Right hindlimb (tissue), 1 donor: ENCODE data around the gene HIVEP1.

ENCODE experiments used
- DNase-seq: peaks from one replicate; pipeline ENCODE4 v3.0.0-alpha.2; 2018

The HIVEP1 gene

DNA sequence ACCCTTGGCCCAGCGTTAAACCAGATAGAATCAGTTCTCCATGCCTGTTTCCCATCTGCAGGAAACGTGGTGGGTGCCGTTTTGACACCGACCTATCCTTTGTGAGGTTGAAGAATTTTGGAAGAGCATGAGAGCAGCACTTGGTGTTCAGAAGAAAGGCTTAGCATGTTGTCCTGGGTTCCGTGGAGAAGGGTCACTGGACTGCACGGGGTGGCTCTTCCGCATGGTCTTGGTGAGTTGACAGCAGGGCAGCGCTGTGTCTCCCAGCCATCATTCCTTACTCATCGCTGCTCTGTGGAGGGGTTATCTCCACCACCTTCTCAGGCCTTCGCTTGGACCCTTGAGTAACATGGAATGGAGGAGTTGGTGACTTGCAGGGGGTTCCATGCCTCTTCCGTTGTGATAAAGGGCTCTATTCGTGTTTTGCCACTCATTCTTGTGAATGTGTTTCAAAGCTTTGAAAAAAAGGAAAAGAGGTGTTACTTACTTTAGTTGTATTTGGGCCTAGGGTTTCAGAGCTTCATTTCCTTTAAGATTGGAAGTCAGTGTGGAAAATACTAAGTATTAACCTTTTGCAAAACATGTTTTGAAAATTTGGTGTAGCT lies 8.2 kb downstream of the HIVEP1 start:
- DNase-seq = no peak

GRCh38 chr6:12022481-12022880 lies 10.4 kb downstream of the HIVEP1 start:
- DNase-seq = no peak

DNA sequence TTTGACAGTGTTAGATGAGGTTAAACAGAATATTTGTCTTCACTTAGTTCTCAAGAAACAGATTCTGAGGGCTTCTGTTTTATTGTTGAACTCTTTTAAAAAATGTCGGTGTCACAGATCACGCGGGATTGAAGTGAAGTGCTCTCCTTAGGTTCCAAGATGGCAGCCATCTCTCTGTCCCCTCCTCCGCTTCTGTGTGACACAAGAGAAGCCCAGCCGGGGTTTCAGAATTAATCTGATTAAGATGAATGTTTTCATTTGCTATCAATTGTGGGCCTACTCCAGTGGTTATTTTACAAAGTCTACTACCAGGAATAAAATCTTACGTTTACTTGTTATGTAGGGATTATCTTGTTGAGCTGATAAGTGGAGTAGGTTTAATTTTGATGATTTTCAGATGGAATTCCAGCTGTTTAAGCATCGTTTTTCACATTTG lies 10.9 kb downstream of the HIVEP1 start:
- DNase-seq = no peak

- DNase-seq = no peak
These were observed 12.1 kb downstream of the HIVEP1 start for GRCh38 chr6:12024216-12024615.

DNA sequence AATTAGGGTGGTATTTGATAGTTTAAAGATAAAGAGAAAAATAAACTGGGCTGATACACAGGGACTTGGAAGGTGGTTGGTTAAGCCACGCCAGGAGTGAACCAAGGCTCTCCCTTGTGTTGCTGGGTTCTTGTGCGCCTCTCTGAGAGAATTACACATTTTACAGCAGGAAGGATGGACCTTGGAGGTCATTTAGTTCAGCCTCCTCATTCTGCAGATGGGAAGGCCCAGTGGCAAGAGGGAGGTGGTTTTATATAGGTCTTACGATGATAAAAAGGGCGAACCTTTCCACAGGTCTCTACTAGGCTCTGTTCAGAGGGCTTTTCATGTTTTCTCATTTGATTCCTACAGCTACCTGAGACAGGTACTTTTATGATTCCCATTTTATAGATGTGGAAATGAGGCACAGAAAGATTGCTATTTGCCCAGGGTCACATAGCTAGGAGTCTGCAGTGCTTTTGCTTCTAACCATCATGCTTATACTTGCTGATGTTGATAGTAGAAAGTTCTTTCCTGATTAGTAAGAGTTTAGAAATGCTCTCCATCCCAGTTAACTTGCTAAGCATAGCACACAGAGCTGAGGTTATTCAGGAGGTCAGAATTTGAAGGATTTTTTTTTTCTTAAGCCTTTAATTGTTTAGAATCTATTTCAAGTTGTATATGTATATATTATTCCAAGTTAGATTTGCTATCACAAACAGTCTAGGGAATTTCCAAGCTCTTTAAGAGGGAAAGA lies 12.8 kb downstream of the HIVEP1 start:
- DNase-seq = no peak

GRCh38 chr6:12026120-12026519 lies 14.0 kb downstream of the HIVEP1 start:
- DNase-seq = no peak

DNA sequence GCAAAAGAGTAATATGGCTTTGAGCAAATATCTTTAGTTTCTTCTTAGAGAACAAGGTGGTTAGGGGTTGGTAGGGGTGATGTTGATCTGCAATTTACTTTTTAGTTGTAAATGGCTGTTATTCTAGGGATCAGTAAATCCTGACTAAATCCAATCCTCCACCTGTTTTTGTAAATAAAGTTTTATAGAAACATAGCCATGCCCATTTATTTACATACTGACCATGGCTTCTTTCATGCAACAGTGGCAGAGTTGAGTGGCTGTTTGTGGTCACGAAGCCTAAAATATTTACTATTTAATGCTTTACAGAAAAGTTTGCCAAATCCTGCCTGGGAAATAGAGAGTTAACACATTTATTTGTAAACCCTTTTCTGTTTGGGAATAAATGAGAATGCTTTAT lies 14.7 kb downstream of the HIVEP1 start:
- DNase-seq = no peak

DNA sequence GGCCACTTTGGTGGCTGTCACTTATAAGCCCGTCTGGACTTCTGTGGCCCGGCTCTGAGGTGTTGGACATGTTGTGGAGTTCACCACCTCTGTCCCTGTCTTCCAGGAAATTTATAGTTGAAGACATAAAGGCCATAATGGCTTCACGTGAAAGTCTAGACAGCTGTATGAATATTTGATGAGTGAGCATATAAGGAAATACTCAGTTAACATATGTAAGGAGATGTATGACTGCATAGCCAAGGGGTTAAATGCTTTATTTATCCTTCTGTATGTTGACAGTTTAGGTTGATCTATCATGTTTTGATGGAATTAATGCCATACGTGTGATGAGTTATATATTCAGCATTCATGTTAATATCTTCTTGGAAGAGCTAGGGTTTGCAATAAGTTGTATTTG lies 16.1 kb downstream of the HIVEP1 start:
- DNase-seq = no peak

- no peak for DNase-seq
These were observed 18.0 kb downstream of the HIVEP1 start for GRCh38 chr6:12029979-12030737.

DNA sequence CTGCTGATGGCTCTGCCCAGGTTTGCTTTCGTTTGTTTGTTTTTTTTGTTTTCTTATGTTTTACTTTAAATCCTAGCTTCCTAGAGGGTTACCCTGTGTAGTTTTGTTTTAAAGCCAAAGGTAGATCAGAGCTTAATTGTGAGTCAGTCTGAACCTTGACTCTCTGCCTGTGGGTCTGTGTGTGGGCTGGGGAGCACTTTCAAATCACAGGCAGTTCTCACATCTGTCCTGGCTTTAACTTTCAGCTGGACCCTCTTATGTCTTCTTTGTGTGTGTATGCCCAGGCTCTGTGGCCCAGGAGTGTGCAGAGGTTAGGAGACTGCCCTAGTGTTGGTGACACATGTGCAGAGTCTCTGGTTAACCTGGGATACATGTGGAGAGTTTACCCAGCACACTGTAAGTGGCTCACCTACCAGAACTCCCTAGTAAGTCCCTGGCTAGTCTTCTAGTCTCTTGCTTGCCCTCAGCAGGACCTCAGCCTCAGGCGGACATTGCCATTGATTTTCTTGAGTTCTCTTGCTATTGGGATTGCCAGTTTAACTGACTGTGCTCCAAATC lies 19.0 kb downstream of the HIVEP1 start:
- no peak for DNase-seq

DNA sequence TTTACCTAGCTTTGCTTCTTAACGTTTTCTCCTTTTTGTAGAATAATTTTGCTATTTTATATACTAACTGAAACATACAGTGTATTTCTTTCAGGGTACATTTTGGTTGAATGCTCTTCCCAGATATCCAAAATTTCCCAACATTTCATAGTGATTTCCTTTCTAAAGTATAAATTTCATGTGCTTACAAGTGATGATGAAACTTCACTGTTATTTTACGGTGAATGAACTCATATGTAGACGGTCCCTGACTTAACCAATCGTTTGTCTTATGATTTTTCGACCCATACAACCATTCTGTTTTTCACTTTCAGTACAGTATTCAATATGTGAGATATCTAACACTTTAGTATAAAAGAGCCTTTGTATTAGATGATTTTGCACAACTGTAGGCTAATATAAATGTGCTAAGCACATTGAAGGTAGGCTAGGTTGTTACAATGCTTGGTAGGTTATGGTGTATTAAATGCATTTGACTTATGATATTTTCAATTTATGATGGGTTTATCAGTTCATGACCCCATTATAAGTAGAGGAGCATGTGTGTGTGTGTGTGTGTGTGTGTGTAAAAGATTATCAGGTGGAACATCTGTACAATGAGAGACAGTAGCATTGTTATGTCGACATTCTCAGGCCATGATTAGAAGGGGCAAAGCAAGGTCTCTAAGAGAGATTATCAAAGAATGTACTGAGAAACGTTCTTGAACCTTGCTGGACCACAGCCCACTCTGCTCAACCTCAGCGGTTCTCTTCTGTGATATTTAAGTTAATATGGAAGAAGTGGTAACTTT lies 20.9 kb downstream of the HIVEP1 start:
- no peak for DNase-seq

- no peak for DNase-seq
These were observed 21.7 kb downstream of the HIVEP1 start for GRCh38 chr6:12033770-12034169.

DNA sequence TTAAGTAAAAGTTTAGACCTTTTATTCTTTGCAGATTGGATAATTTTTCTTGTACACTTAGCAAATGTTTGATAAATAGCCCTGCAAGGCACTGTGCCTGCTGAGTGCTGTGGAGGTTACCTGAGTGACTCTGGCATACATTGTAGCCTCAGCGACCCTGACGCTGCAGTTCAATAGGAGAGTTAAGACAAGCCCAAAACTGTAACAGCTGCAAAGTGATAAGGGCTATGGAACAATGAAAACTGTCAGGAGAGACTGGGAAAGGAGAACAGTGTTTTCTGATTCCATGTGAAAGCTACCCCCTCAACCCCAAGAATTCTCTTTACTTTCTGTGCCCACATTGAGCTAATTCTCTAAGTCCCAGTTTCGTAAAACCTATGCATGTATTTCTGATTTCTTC lies 22.2 kb downstream of the HIVEP1 start:
- DNase-seq = no peak

DNA sequence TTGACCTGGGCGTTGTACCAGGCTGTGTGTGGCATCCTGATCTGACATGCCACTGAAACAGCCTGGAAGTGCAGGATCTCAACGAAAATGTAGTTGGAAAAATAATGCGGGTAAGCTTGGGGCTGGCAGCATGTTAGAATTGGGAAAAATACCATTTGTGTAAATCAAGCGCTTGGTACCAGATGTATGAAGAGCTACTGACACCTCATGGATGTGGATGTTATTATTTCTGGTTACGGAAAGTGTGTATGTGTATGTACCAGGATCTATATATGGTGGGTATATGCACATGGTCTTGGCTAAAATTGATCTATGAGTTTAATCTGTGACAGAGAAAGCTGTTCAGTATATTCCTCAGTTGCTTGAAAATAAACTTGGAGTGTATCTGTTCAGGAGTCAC lies 22.7 kb downstream of the HIVEP1 start:
- DNase-seq = no peak

GRCh38 chr6:12036766-12037165 lies 24.7 kb downstream of the HIVEP1 start:
- DNase-seq = no peak

GRCh38 chr6:12037798-12038197 lies 25.7 kb downstream of the HIVEP1 start:
- no peak for DNase-seq

DNA sequence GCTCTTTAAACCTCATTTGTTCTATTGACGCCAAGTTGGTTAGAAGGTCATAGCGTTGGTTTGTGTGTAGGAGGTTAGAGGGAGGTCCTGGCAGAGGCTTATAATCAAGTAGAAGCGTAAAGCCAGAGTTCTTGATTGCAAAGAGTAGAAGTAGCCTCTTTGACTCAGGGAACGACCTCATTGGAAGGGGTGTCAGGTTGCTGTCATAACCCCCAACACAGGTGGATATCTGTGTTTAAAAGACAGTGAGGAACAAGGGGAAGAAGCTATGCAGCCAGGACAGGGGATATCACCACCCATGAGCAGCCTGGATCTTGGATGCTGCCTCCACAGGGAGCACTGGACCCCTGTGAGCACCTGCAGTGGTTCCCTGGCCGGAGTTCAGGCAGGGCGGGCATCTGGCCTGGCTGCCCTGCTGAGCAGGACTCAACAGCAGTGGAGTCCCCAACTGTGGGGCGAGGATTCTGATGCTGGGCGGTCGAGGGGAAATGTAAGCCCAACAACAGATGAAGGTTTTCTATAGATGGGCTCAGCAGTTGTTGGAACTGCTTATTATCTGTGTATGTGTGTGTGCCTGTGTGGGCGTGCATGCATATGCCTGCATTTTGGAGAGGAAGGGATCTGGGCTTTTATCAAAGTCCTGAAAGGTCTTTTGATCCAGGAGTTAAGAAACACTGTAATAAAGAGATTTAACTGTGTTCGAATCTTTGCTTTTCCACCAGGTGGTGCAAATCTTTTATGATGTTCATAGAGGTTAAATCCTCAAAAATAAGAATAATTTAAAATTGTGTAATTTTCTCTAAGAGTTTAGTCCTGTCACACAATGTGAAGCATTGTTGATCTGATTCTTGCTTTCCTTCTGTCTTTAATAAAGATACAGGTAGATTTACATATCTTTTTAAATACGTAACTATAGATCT lies 27.7 kb downstream of the HIVEP1 start:
- DNase-seq = no peak

GRCh38 chr6:12047304-12047703 lies 35.2 kb downstream of the HIVEP1 start:
- DNase-seq = no peak

DNA sequence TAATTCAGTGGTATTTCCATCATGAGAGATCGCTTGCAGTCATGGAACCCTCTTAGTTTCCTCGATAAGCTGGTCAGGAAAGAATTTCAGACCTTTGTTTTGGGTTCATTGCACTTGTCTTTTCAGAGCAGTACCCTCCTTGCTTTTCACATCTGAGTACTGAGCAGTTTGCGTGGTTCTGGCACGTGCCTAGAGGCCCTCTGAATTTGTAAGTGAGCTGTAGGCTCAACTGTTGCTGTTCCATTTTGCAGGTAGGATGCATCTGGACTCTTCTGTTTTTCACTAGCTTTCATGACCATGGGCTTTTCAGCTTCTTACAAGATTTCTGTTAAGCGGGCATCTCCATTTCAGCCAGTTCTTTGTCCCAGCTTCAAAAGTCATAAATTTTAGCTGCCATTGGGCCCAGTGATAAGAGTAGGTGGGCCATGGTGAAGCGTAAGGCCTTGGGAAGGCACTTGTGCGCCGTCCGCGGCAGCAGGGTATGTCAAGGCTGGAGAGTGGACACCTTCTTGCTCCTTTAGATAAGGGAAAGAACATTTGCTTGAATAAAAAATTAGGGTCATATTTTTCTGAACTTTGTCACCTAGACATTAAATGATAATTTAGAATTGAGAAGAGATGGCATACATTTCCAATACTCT lies 35.8 kb downstream of the HIVEP1 start:
- DNase-seq = no peak

DNA sequence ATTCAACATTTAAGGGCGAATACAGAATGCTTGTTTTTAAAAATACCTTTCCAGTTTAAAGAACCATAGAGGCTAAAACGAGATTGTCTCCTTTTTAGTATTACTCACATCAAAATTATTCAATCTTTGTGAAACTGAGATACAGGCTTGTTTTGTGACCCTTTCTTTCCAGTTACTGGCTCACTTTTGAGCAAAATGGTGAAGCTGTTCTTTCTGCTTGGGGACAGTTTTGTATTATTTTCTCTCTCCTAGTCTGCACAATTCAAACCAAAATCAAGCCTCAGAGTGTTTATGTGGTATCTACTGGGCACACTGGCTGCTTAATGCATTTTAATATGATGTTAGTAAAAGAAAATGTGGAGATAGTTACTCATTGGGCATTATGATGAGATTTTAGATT lies 36.5 kb downstream of the HIVEP1 start:
- no peak for DNase-seq

DNA sequence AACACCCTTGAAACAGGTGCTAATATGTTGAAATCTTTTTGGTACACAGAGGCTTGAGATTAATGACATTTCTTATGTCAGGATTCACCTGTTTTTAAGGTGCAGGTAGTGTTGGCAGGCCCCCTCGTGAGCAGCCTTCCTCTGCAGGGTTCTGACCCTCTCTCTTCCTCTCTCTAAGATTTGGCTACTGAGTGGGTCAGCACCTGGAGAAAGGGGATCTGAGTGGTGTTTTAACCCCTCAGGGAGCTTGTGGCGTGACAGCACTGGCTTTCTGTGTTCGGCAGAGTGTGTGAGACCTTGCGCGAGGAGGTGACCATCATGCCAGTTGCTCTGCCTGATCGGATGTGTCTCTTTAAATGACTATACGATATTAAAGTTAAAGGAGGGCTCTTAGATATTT lies 37.1 kb downstream of the HIVEP1 start:
- no peak for DNase-seq
